Measurements from ENCODE around the gene IQSEC1.

Gene IQSEC1

DNA sequence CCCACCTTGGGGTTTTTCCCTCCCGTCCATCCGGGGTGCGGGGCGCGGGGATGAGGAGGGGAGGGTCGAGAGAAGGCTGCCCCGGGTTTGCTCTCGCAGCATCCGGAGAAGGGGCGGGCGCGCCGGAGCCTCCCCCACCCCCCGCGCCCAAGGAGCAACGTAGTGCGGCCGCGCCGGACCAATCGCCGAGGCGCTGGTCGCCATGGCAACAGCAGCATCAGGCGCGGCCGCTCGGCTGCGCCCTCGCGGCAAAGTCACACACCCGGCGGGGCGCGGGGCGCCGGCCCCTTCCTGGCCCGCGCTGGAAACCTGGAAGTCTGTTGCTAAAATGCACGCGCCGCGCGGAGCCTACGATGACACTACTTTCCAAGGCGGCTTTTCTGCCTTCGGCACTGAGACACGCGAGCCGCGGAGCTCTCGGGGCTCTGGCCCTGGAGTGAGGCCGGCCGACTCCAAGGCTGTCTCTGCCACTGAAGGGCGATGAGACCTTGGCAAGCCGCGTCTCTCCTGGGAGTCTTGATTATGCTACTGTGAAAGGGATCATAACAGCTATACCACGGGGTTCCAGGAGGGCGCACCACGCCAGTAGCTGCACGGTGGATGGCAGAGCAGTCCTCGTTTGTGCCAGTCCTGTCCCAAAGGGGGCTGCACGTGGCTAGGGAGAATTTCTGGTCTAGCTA, at the start of gene IQSEC1:
Gene IQSEC1 (minus strand): TSS at position 104 of the 680 bp plus-strand sequence. CDS start 415 bp downstream, outside the sequence.
- no peaks in the 10 kb centered on the region for H3K36me3 ChIP-seq (ENCODE audit: control insufficient read depth in 2 of 2, insufficient read depth in 2 of 2, low read length in 2 of 2)
- H3K4me3 ChIP-seq (ENCODE audit: low read length in 2 of 2), result peak within 1 kb of the TSS in 1 of 2 donors; percentile 26
- no peak within 1 kb of the TSS for H3K9ac ChIP-seq (ENCODE audit: low read depth in 1 of 2, low read length in 2 of 2)
- no peaks in the 10 kb centered on the region for H3K9me3 ChIP-seq (ENCODE audit: control insufficient read depth in 2 of 2, low read length in 2 of 2)
- peak within 1 kb of the TSS in 1 of 2 donors; percentile 38 for H3K27ac ChIP-seq (ENCODE audit: low read depth in 2 of 2, low read length in 2 of 2)
- H3K27me3 ChIP-seq (ENCODE audit: control insufficient read depth in 2 of 2, insufficient read depth in 2 of 2, low read length in 2 of 2), result peaks cover 20 to 22% of the 10 kb centered on the region in 2 donors
- H3K4me1 ChIP-seq (ENCODE audit: control insufficient read depth in 2 of 2, insufficient read depth in 2 of 2, low read length in 2 of 2), result peaks cover 0 to 8% of the 10 kb centered on the region in 2 donors

GRCh38 chr3:13122081-13123012, 49.1 kb upstream of the IQSEC1 start:
- no peak overlapping the region for H3K4me3 ChIP-seq (ENCODE audit: low read length in 2 of 2)
- no peaks in the 10 kb centered on the region for H3K36me3 ChIP-seq (ENCODE audit: control insufficient read depth in 2 of 2, insufficient read depth in 2 of 2, low read length in 2 of 2)
- no peaks in the 10 kb centered on the region for H3K4me1 ChIP-seq (ENCODE audit: control insufficient read depth in 2 of 2, insufficient read depth in 2 of 2, low read length in 2 of 2)
- no peaks in the 10 kb centered on the region for H3K9me3 ChIP-seq (ENCODE audit: control insufficient read depth in 2 of 2, low read length in 2 of 2)
- H3K9ac ChIP-seq (ENCODE audit: low read depth in 1 of 2, low read length in 2 of 2), result no peak overlapping the region
- no peak overlapping the region for H3K27ac ChIP-seq (ENCODE audit: low read depth in 2 of 2, low read length in 2 of 2)
- peaks cover 0 to 5% of the 10 kb centered on the region in 2 donors for H3K27me3 ChIP-seq (ENCODE audit: control insufficient read depth in 2 of 2, insufficient read depth in 2 of 2, low read length in 2 of 2)

GRCh38 chr3:13121553-13122001, 48.3 kb upstream of the IQSEC1 start:
- no peak overlapping the region for H3K9ac ChIP-seq (ENCODE audit: low read depth in 1 of 2, low read length in 2 of 2)
- H3K27me3 ChIP-seq (ENCODE audit: control insufficient read depth in 2 of 2, insufficient read depth in 2 of 2, low read length in 2 of 2), result peaks cover 0 to 5% of the 10 kb centered on the region in 2 donors

GRCh38 chr3:13120928-13121552, 47.8 kb upstream of the IQSEC1 start:
- H3K4me1 ChIP-seq (ENCODE audit: control insufficient read depth in 2 of 2, insufficient read depth in 2 of 2, low read length in 2 of 2), result no peaks in the 10 kb centered on the region
- no peak overlapping the region for H3K9ac ChIP-seq (ENCODE audit: low read depth in 1 of 2, low read length in 2 of 2)
- H3K9me3 ChIP-seq (ENCODE audit: control insufficient read depth in 2 of 2, low read length in 2 of 2), result no peaks in the 10 kb centered on the region
- no peak overlapping the region for H3K4me3 ChIP-seq (ENCODE audit: low read length in 2 of 2)
- H3K27me3 ChIP-seq (ENCODE audit: control insufficient read depth in 2 of 2, insufficient read depth in 2 of 2, low read length in 2 of 2), result peaks cover 0 to 5% of the 10 kb centered on the region in 2 donors
- H3K27ac ChIP-seq (ENCODE audit: low read depth in 2 of 2, low read length in 2 of 2), result no peak overlapping the region
- no peaks in the 10 kb centered on the region for H3K36me3 ChIP-seq (ENCODE audit: control insufficient read depth in 2 of 2, insufficient read depth in 2 of 2, low read length in 2 of 2)

More at GRCh38 chr3:13121553-13122001, 48.3 kb upstream of the IQSEC1 start:
- H3K36me3 ChIP-seq (ENCODE audit: control insufficient read depth in 2 of 2, insufficient read depth in 2 of 2, low read length in 2 of 2), result no peaks in the 10 kb centered on the region
- H3K4me3 ChIP-seq (ENCODE audit: low read length in 2 of 2), result no peak overlapping the region
- no peaks in the 10 kb centered on the region for H3K4me1 ChIP-seq (ENCODE audit: control insufficient read depth in 2 of 2, insufficient read depth in 2 of 2, low read length in 2 of 2)
- no peaks in the 10 kb centered on the region for H3K9me3 ChIP-seq (ENCODE audit: control insufficient read depth in 2 of 2, low read length in 2 of 2)
- H3K27ac ChIP-seq (ENCODE audit: low read depth in 2 of 2, low read length in 2 of 2), result no peak overlapping the region

GRCh38 chr3:13120289-13120927, 47.2 kb upstream of the IQSEC1 start:
- no peak overlapping the region for H3K9ac ChIP-seq (ENCODE audit: low read depth in 1 of 2, low read length in 2 of 2)
- no peaks in the 10 kb centered on the region for H3K4me1 ChIP-seq (ENCODE audit: control insufficient read depth in 2 of 2, insufficient read depth in 2 of 2, low read length in 2 of 2)
- H3K9me3 ChIP-seq (ENCODE audit: control insufficient read depth in 2 of 2, low read length in 2 of 2), result no peaks in the 10 kb centered on the region
- no peak overlapping the region for H3K4me3 ChIP-seq (ENCODE audit: low read length in 2 of 2)
- H3K27ac ChIP-seq (ENCODE audit: low read depth in 2 of 2, low read length in 2 of 2), result no peak overlapping the region
- H3K27me3 ChIP-seq (ENCODE audit: control insufficient read depth in 2 of 2, insufficient read depth in 2 of 2, low read length in 2 of 2), result peaks cover 0 to 5% of the 10 kb centered on the region in 2 donors
- no peaks in the 10 kb centered on the region for H3K36me3 ChIP-seq (ENCODE audit: control insufficient read depth in 2 of 2, insufficient read depth in 2 of 2, low read length in 2 of 2)

- Histone ChIP-seq H3K9ac (ENCODE audit: low read depth in 1 of 2, low read length in 2 of 2) (no peak overlapping the region), H3K9me3 (ENCODE audit: control insufficient read depth in 2 of 2, low read length in 2 of 2) (no peaks in the 10 kb centered on the region), H3K4me3 (ENCODE audit: low read length in 2 of 2) (no peak overlapping the region), H3K27me3 (ENCODE audit: control insufficient read depth in 2 of 2, insufficient read depth in 2 of 2, low read length in 2 of 2) (peaks cover 0 to 5% of the 10 kb centered on the region in 2 donors), H3K4me1 (ENCODE audit: control insufficient read depth in 2 of 2, insufficient read depth in 2 of 2, low read length in 2 of 2) (no peaks in the 10 kb centered on the region), H3K36me3 (ENCODE audit: control insufficient read depth in 2 of 2, insufficient read depth in 2 of 2, low read length in 2 of 2) (no peaks in the 10 kb centered on the region), H3K27ac (ENCODE audit: low read depth in 2 of 2, low read length in 2 of 2) (no peak overlapping the region)
These were observed 46.4 kb upstream of the IQSEC1 start for GRCh38 chr3:13119471-13120220.

- Histone ChIP-seq H3K4me3 (ENCODE audit: low read length in 2 of 2) (no peak overlapping the region), H3K27me3 (ENCODE audit: control insufficient read depth in 2 of 2, insufficient read depth in 2 of 2, low read length in 2 of 2) (peaks cover 3 to 5% of the 10 kb centered on the region in 2 donors), H3K9ac (ENCODE audit: low read depth in 1 of 2, low read length in 2 of 2) (no peak overlapping the region), H3K27ac (ENCODE audit: low read depth in 2 of 2, low read length in 2 of 2) (no peak overlapping the region), H3K36me3 (ENCODE audit: control insufficient read depth in 2 of 2, insufficient read depth in 2 of 2, low read length in 2 of 2) (no peaks in the 10 kb centered on the region), H3K9me3 (ENCODE audit: control insufficient read depth in 2 of 2, low read length in 2 of 2) (no peaks in the 10 kb centered on the region), H3K4me1 (ENCODE audit: control insufficient read depth in 2 of 2, insufficient read depth in 2 of 2, low read length in 2 of 2) (peaks cover 8 to 12% of the 10 kb centered on the region in 2 donors)
These were observed 43.2 kb upstream of the IQSEC1 start for GRCh38 chr3:13116426-13116825.

GRCh38 chr3:13115991-13116390, 42.8 kb upstream of the IQSEC1 start:
- H3K27ac ChIP-seq (ENCODE audit: low read depth in 2 of 2, low read length in 2 of 2), result no peak overlapping the region
- no peaks in the 10 kb centered on the region for H3K36me3 ChIP-seq (ENCODE audit: control insufficient read depth in 2 of 2, insufficient read depth in 2 of 2, low read length in 2 of 2)
- peaks cover 3 to 5% of the 10 kb centered on the region in 2 donors for H3K27me3 ChIP-seq (ENCODE audit: control insufficient read depth in 2 of 2, insufficient read depth in 2 of 2, low read length in 2 of 2)
- H3K4me3 ChIP-seq (ENCODE audit: low read length in 2 of 2), result no peak overlapping the region
- H3K4me1 ChIP-seq (ENCODE audit: control insufficient read depth in 2 of 2, insufficient read depth in 2 of 2, low read length in 2 of 2), result peaks cover 12 to 16% of the 10 kb centered on the region in 2 donors
- H3K9ac ChIP-seq (ENCODE audit: low read depth in 1 of 2, low read length in 2 of 2), result no peak overlapping the region
- no peaks in the 10 kb centered on the region for H3K9me3 ChIP-seq (ENCODE audit: control insufficient read depth in 2 of 2, low read length in 2 of 2)

GRCh38 chr3:13115576-13115910, 42.3 kb upstream of the IQSEC1 start:
- no peaks in the 10 kb centered on the region for H3K9me3 ChIP-seq (ENCODE audit: control insufficient read depth in 2 of 2, low read length in 2 of 2)
- peaks cover 16 to 20% of the 10 kb centered on the region in 2 donors for H3K4me1 ChIP-seq (ENCODE audit: control insufficient read depth in 2 of 2, insufficient read depth in 2 of 2, low read length in 2 of 2)
- no peak overlapping the region for H3K9ac ChIP-seq (ENCODE audit: low read depth in 1 of 2, low read length in 2 of 2)
- H3K36me3 ChIP-seq (ENCODE audit: control insufficient read depth in 2 of 2, insufficient read depth in 2 of 2, low read length in 2 of 2), result no peaks in the 10 kb centered on the region
- H3K4me3 ChIP-seq (ENCODE audit: low read length in 2 of 2), result no peak overlapping the region
- H3K27ac ChIP-seq (ENCODE audit: low read depth in 2 of 2, low read length in 2 of 2), result no peak overlapping the region
- peaks cover 3 to 5% of the 10 kb centered on the region in 2 donors for H3K27me3 ChIP-seq (ENCODE audit: control insufficient read depth in 2 of 2, insufficient read depth in 2 of 2, low read length in 2 of 2)
